Keratinocyte (primary cell): Measurements from ENCODE around the gene MED4. TPM values are rescaled to one million over a fixed set of nuclear protein-coding genes. Genes with fewer than 3 reads are reported as not detected.

Experiments used
- DNase-seq: peaks from one replicate; pipeline ENCODE4 v3.0.0-alpha.2; 2011; ENCODE audit warnings: low read depth, missing footprints, low spot score
- FAIRE-seq: peaks from 2 replicates; lab custom pipeline; 2011; peaks lifted over from hg19 to GRCh38; lab: Jason Lieb, UNC
- H2AFZ ChIP-seq: 2 replicates; pipeline ENCODE4 v1.6.0; 2012; ENCODE audit warnings: low read length, control low read depth, inconsistent platforms; ENCODE audit not compliant: control insufficient read depth
- H3K27ac ChIP-seq: 2 replicates; pipeline ENCODE4 v1.5.1; 2011; ENCODE audit warnings: low read length; ENCODE audit not compliant: control insufficient read depth, insufficient read depth
- H3K27me3 ChIP-seq: 3 replicates; pipeline ENCODE4 v1.6.0; 2011; ENCODE audit warnings: low read length; ENCODE audit not compliant: control insufficient read depth, insufficient read depth; ENCODE audit errors: extremely low read depth
- H3K36me3 ChIP-seq, 2 experiments: 2 replicates in 1 of 2; 3 replicates in 1 of 2; pipeline ENCODE4 v1.5.1; 2011; ENCODE audit warnings: low read length in 2 of 2, mild to moderate bottlenecking in 1 of 2; ENCODE audit not compliant: control insufficient read depth in 2 of 2, insufficient read depth in 2 of 2; ENCODE audit errors: extremely low read depth in 1 of 2
- H3K4me1 ChIP-seq: 3 replicates; pipeline ENCODE4 v1.5.1; 2011; ENCODE audit warnings: low read length; ENCODE audit not compliant: control insufficient read depth, insufficient read depth; ENCODE audit errors: extremely low read depth
- H3K4me2 ChIP-seq: 3 replicates; pipeline ENCODE4 v1.6.0; 2011; ENCODE audit warnings: low read depth, low read length; ENCODE audit not compliant: control insufficient read depth, insufficient read depth; ENCODE audit errors: extremely low read depth
- H3K4me3 ChIP-seq, 3 experiments: fragments of 200-600 bp in 1 of 3; sonication (generic) in 1 of 3; 2 replicates in 2 of 3; 3 replicates in 1 of 3; pipeline ENCODE4 v1.5.1; 2011 to 2016; ENCODE audit warnings: low read length in 3 of 3, mild to moderate bottlenecking in 3 of 3, control low read depth in 2 of 3, inconsistent platforms in 1 of 3, low read depth in 1 of 3, mixed read lengths in 1 of 3, mixed run types in 1 of 3, moderate library complexity in 1 of 3; ENCODE audit not compliant: control insufficient read depth in 2 of 3, insufficient read depth in 2 of 3; ENCODE audit errors: extremely low read depth in 1 of 3
- H3K79me2 ChIP-seq: 2 replicates; pipeline ENCODE4 v1.6.0; 2012; ENCODE audit warnings: low read length; ENCODE audit not compliant: control insufficient read depth, insufficient read depth
- H3K9ac ChIP-seq: 3 replicates; pipeline ENCODE4 v1.6.0; 2011; ENCODE audit warnings: low read length; ENCODE audit not compliant: control insufficient read depth, insufficient read depth; ENCODE audit errors: extremely low read depth
- H3K9me1 ChIP-seq: 3 replicates; pipeline ENCODE4 v1.6.0; 2011; ENCODE audit warnings: low read length; ENCODE audit not compliant: control insufficient read depth, insufficient read depth; ENCODE audit errors: extremely low read depth
- H3K9me3 ChIP-seq: 2 replicates; pipeline ENCODE4 v1.5.1; 2012; ENCODE audit warnings: low read depth, low read length; ENCODE audit not compliant: control insufficient read depth
- H4K20me1 ChIP-seq: 3 replicates; pipeline ENCODE4 v1.6.0; 2011; ENCODE audit warnings: low read length; ENCODE audit not compliant: control insufficient read depth, insufficient read depth; ENCODE audit errors: extremely low read depth
- EZH2 ChIP-seq: IDR thresholded peaks from one replicate; pipeline ENCODE4 v1.6.1; 2012; ENCODE audit warnings: inconsistent platforms, mild to moderate bottlenecking, low read length, moderate library complexity
- dilution Hi-C: fragments of 300-500 bp; cut with MboI; formaldehyde crosslinking; loops from one replicate; pipeline ENCODE4 v1.7.0; 2020; ENCODE audit warnings: low sequenced_read_pairs; ENCODE audit not compliant: extremely low pct_ligation_motif_present
- polyA plus RNA-seq, 5 experiments: library from polyadenylated mRNA; depleted of rRNA in 3 of 5; stranded (reverse) in 3 of 5; stranded (forward) in 1 of 5; unstranded in 1 of 5; fragments of >200 nt; gene quantifications; 1 replicate in 1 of 5; 2 replicates in 3 of 5; 3 replicates in 1 of 5; pipeline versions ENCODE4 v1.2.1 to v1.2.3, GENCODE V29; 2011 to 2012; ENCODE audit warnings: missing spikeins in 2 of 5, low read depth in 1 of 5, low replicate concordance in 1 of 5
- TF ChIP-seq, protein P1 (sequence below), 3 experiments: IDR thresholded peaks in 1 of 3; conservative IDR thresholded peaks in 1 of 3; optimal IDR thresholded peaks in 1 of 3; 2 replicates in 2 of 3; 3 replicates in 1 of 3; pipeline versions ENCODE3 to v1.5.1; 2011; ENCODE audit warnings: low read length in 3 of 3, mild to moderate bottlenecking in 3 of 3, moderate library complexity in 2 of 3, control low read depth in 1 of 3, inconsistent platforms in 1 of 3; ENCODE audit not compliant: insufficient read depth in 2 of 3; ENCODE audit errors: extremely low read depth in 1 of 3

Gene MED4
- polyA plus RNA-seq, 1 donor (not counting 4 experiments of a cell fraction or from before 2014, with no cell fraction given), result 62.4 TPM

DNA sequence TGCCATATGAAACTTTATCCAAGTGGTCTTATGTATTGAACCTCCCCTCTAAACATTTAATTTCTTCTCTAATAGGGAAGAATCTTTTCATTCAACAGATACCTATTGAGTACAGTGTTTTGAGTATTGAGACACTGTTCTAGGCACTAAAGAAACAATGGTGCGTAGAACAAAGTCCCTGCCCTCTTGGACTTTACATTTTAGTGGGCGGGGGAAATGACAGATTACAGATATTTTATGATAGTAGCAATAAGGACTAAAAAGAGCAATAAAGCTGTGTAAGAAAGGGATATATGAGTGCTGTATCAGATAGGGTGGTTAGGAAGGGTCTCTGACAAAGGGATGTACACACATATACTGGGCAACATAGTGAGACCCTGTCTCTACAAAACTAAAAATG is 52.0 kb downstream of the MED4 start:
- DNase-seq (no peak), FAIRE-seq (no peak)
- H3K79me2 ChIP-seq, result peaks cover 19% of the 10 kb centered on the region
- no peak overlapping the region for H3K4me3 ChIP-seq
- dilution Hi-C loops, result no loop called here
- no peaks in the 10 kb centered on the region for H3K9me1 ChIP-seq
- H3K4me1 ChIP-seq, result peaks cover 21% of the 10 kb centered on the region
- no peak overlapping the region for H2AFZ ChIP-seq
- H3K27me3 ChIP-seq, result no peaks in the 10 kb centered on the region
- H3K9me3 ChIP-seq, result no peaks in the 10 kb centered on the region
- no peak overlapping the region for H3K27ac ChIP-seq
- TF ChIP-seq, protein P1, sequence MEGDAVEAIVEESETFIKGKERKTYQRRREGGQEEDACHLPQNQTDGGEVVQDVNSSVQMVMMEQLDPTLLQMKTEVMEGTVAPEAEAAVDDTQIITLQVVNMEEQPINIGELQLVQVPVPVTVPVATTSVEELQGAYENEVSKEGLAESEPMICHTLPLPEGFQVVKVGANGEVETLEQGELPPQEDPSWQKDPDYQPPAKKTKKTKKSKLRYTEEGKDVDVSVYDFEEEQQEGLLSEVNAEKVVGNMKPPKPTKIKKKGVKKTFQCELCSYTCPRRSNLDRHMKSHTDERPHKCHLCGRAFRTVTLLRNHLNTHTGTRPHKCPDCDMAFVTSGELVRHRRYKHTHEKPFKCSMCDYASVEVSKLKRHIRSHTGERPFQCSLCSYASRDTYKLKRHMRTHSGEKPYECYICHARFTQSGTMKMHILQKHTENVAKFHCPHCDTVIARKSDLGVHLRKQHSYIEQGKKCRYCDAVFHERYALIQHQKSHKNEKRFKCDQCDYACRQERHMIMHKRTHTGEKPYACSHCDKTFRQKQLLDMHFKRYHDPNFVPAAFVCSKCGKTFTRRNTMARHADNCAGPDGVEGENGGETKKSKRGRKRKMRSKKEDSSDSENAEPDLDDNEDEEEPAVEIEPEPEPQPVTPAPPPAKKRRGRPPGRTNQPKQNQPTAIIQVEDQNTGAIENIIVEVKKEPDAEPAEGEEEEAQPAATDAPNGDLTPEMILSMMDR (optimal IDR thresholded peaks at IDR 0.05 in 1 of 3, IDR thresholded peaks at IDR 0.05 in 1 of 3, conservative IDR thresholded peaks at IDR 0.05 in 1 of 3; ENCODE audit: extremely low read depth in 1 of 3, insufficient read depth in 2 of 3, low read length in 3 of 3), result no peak
- H4K20me1 ChIP-seq, result no peaks in the 10 kb centered on the region
- peaks cover 3 to 16% of the 10 kb centered on the region in 2 experiments for H3K36me3 ChIP-seq
- H3K4me2 ChIP-seq, result no peak overlapping the region
- no peak overlapping the region for H3K9ac ChIP-seq

DNA sequence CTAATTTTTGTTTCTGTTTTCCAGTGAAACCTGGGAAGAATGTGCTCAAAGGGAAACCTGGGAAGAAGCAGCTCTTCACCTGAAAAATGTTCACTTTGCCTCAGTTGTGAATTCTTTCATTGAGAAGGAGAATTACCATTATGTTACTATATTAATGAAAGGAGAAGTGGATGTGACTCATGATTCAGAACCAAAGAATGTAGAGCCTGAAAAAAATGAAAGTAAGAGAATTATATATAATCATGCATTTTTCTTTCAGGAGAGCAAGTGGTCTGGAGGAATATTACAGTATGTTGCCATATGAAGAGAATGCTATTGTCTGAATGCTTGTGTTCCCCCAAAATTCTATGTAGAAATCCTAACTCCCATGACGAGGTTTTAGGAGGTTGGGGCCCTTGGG is 54.0 kb downstream of the MED4 start:
- H3K79me2 ChIP-seq, result peaks cover 20% of the 10 kb centered on the region
- FAIRE-seq, result no peak

More for the DNA sequence above, 54.0 kb downstream of the MED4 start:
- peaks cover 21% of the 10 kb centered on the region for H3K4me1 ChIP-seq
- H3K36me3 ChIP-seq, result peaks cover 3 to 11% of the 10 kb centered on the region in 2 experiments
- H3K4me3 ChIP-seq, result no peak overlapping the region
- no peaks in the 10 kb centered on the region for H3K27me3 ChIP-seq
- H4K20me1 ChIP-seq, result no peaks in the 10 kb centered on the region
- H3K9ac ChIP-seq, result no peak overlapping the region
- H3K4me2 ChIP-seq, result no peak overlapping the region
- DNase-seq, result no peak
- no peak overlapping the region for H2AFZ ChIP-seq
- TF ChIP-seq, protein P1 (optimal IDR thresholded peaks at IDR 0.05 in 1 of 3, IDR thresholded peaks at IDR 0.05 in 1 of 3, conservative IDR thresholded peaks at IDR 0.05 in 1 of 3; ENCODE audit: extremely low read depth in 1 of 3, insufficient read depth in 2 of 3, low read length in 3 of 3), result no peak
- TF ChIP-seq EZH2, result no peak
- no peaks in the 10 kb centered on the region for H3K9me1 ChIP-seq
- dilution Hi-C loops, result no loop called here
- H3K27ac ChIP-seq, result no peak overlapping the region
- H3K9me3 ChIP-seq, result no peaks in the 10 kb centered on the region
